Ectodermal cell (in vitro differentiated cells): ENCODE data around the gene MYH6.
"Not testable (repeated sequence)": the region's sequence is repeated elsewhere in the genome, so short reads cannot be mapped to it uniquely, and the experiment has no call there.

Source experiments
- H3K27ac ChIP-seq: 2 replicates; pipeline ENCODE4 v1.7.0; 2013; ENCODE audit warnings: mild to moderate bottlenecking, low read depth, low read length; ENCODE audit not compliant: insufficient read depth, poor library complexity, severe bottlenecking
- H3K27me3 ChIP-seq: 2 replicates; pipeline ENCODE4 v1.7.0; 2013; ENCODE audit warnings: mild to moderate bottlenecking, low read length; ENCODE audit not compliant: insufficient read depth, control insufficient read depth, poor library complexity, severe bottlenecking
- H3K36me3 ChIP-seq: one replicate; pipeline ENCODE4 v1.7.0; 2013; ENCODE audit warnings: low read length; ENCODE audit not compliant: control insufficient read depth, insufficient read depth
- H3K4me1 ChIP-seq: one replicate; pipeline ENCODE4 v1.7.0; 2013; ENCODE audit warnings: low read length; ENCODE audit not compliant: control insufficient read depth, insufficient read depth
- H3K4me3 ChIP-seq: 2 replicates; pipeline ENCODE4 v1.7.0; 2013; ENCODE audit warnings: low read depth, low read length, control low read depth; ENCODE audit not compliant: insufficient read depth
- H3K9me3 ChIP-seq: 2 replicates; pipeline ENCODE4 v1.7.0; 2013; ENCODE audit warnings: mild to moderate bottlenecking, low read length, moderate library complexity; ENCODE audit not compliant: control insufficient read depth
- WGBS, 2 experiments: methylation state at CpG; one replicate each; pipeline ENCODE4 v1.1.7; 2013; ENCODE audit warnings: missing lambda C conversion rate in 2 of 2; 5-methylcytosine and 5-hydroxymethylcytosine counted together

The MYH6 gene

DNA sequence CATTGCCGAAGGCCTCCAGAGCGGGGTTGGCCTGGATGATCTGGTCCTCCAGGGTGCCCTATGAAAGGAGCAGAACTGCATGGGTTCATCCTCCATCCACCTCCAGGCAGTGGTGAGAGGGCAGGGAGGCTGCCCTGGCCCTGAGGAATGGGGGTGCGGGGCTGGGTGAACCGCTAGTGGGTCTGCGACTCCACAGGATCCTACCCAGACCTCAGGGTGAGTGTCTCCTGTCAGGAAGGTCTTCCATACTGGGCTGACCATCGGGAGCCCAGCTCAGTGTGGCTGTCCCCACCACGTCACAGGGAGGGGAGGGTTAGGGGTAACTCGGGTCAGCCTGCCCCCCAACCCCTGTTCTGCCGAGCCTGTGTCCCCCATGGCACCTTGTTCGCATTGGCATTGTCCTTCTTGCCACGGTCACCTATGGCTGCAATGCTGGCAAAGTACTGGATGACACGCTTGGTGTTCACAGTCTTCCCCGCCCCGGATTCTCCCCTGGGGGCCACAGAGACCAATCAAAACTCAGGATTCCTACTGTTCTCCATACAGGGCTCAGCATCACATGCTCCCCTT is 3.7 kb downstream of the MYH6 start:
- Histone ChIP-seq H3K36me3 (no peaks in the 10 kb centered on the region), H3K4me1 (no peaks in the 10 kb centered on the region), H3K4me3 (no peak overlapping the region), H3K9me3 (no peaks in the 10 kb centered on the region), H3K27ac (no peak overlapping the region), H3K27me3 (no peaks in the 10 kb centered on the region)
- WGBS, 2 experiments: 89 to 91% methylated on average over 14 of the region's 14 CpGs

GRCh38 chr14:23403908-23404307 is 4.2 kb downstream of the MYH6 start:
- Histone ChIP-seq H3K4me3 (no peak overlapping the region), H3K4me1 (no peaks in the 10 kb centered on the region), H3K36me3 (no peaks in the 10 kb centered on the region), H3K27me3 (no peaks in the 10 kb centered on the region), H3K9me3 (no peaks in the 10 kb centered on the region), H3K27ac (no peak overlapping the region)
- WGBS, 2 experiments: 86 to 88% methylated on average over 4 of the region's 4 CpGs

DNA sequence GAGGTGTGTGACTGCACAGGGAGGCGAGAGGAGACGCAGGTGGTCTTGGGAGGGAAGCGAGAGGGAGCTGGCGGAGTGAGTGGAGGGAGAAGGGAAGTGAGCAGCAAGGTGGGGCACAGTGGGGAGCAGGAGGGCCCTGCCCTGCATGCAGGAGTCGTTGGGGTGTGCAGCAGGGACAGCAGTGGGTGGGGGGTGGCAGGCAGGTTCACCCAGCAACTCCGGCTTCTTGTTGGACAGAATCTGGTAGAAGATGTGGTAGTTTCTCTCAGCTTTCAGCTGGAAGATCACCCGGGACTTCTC is 5.0 kb downstream of the MYH6 start:
- no peaks in the 10 kb centered on the region for H3K36me3 ChIP-seq
- no peaks in the 10 kb centered on the region for H3K27me3 ChIP-seq
- H3K9me3 ChIP-seq: no peaks in the 10 kb centered on the region
- no peaks in the 10 kb centered on the region for H3K4me1 ChIP-seq
- no peak overlapping the region for H3K4me3 ChIP-seq
- no peak overlapping the region for H3K27ac ChIP-seq
- 79 to 83% methylated on average over 7 of the region's 7 CpGs for WGBS, 2 experiments

DNA sequence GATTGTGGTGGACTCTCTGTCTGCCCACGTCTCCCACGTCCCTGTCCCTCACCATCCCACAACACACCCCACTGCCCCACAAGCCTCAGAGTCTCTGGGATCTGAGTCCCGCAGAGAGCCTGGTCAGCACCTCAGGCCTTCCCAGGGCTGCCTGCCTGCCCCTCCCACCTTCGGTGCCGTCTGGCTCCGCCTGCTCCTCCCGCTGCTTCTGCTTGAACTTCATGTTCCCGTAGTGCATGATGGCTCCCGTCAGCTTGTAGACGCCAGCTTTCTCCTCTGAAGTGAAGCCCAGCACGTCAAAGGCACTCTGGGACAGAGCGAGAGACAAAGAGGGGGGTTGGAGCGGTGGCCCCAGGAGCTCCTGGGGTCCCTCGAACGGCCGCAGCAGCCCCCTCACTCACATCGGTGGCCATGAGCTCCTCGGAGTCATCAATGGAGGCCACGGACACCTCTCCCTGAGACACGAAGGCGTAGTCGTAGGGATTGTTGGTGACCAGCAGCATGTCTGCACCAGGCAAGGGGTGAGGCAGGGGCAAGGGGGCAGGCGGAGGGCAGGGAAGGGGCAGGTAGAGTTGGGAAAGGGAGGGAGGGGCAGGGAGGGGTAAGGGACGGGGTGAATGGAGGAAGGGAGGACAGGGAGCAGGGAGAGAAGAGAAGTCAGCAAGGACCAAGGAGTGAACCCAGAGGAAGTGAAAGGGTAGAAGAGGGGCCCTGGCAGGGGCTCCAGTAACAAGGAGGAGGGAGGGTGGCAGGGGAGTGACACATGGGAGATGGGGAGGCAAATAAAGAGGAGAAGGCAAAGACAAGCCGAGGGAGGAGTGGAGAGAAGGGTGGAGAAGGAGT is 5.6 kb downstream of the MYH6 start:
- no peak overlapping the region for H3K4me3 ChIP-seq
- H3K36me3 ChIP-seq: no peaks in the 10 kb centered on the region
- H3K27me3 ChIP-seq: no peaks in the 10 kb centered on the region
- WGBS, 2 experiments: 79 to 83% methylated on average over 25 of the region's 25 CpGs
- no peaks in the 10 kb centered on the region for H3K9me3 ChIP-seq
- no peak overlapping the region for H3K27ac ChIP-seq
- H3K4me1 ChIP-seq: no peaks in the 10 kb centered on the region

DNA sequence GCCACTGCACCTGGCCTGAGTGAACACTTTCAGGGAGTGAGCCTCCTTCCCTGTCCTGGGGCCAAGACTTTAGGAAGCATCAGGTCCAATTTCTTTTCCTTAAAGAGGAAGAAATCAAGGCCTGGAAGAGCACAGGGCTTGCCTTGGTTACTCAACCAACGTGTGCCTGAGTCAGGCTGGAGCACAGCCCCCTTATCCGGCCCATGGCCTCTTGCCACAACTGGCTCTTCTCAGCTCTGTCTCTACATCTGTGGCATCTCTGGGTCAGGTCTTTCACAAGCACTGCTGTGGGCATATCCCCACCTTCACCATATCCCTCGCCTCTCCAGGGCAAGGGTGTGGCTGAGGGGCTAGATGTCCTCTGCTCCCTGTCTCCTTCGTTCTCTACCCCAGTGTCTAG is 6.8 kb downstream of the MYH6 start:
- WGBS, 2 experiments: 88 to 96% methylated on average over 4 of the region's 4 CpGs
- no peaks in the 10 kb centered on the region for H3K4me1 ChIP-seq
- H3K27ac ChIP-seq: no peak overlapping the region
- no peaks in the 10 kb centered on the region for H3K27me3 ChIP-seq
- H3K4me3 ChIP-seq: no peak overlapping the region
- H3K36me3 ChIP-seq: no peaks in the 10 kb centered on the region
- H3K9me3 ChIP-seq: no peaks in the 10 kb centered on the region

DNA sequence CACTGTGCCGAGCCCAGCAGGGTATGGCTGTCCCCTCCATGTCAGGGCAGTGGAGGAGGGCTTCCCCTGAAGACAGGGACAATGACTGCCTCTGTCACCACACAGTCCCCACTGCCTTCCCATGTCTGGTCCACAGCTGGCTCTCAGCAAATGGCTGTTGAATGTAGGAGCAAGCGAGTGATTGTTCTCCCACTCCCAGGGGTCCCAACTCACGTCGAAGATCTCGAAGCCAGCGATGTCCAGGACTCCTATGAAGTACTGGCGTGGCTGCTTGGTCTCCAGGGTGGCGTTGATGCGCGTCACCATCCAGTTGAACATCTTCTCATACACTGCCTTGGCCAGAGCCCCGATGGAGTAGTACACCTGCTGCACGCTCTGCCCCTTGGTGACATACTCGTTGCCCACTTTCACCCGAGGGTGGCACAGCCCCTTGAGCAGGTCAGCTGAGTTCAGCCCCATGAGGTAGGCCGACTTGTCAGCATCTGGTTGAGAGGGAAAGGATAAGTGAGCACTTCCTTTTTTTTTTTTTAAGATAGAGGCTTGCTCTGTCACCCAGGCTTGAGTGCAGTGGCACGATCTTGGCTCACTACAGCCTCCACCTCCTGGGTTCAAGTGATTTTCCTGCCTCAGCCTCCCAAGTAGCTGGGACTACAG is 7.5 kb downstream of the MYH6 start:
- not testable (repeated sequence) for H3K27me3 ChIP-seq, H3K9me3 ChIP-seq, H3K36me3 ChIP-seq, H3K4me1 ChIP-seq, H3K27ac ChIP-seq, H3K4me3 ChIP-seq
- WGBS, 2 experiments: 93 to 94% methylated on average over 16 of the region's 16 CpGs

DNA sequence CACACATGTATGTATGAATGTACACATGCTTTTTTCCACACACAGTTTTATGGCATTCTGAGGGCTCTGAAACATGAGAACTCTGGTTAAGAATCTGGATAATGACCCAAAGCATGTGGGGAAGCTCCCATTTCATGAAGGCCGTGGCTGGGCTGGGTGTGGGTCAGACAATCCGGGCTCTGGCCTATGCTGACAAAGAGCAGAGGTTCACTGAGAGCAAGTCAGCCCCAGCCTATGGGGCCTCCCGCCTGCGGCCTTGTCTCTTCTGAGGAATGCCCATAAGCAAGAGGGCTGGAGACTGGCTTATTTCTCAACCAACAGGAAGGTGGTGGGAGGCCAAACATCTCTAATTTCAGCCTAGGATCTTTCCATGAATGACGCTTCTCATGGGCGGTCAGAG is 8.5 kb downstream of the MYH6 start:
- H3K27me3 ChIP-seq: no peaks in the 10 kb centered on the region
- no peak overlapping the region for H3K4me3 ChIP-seq
- H3K36me3 ChIP-seq: no peaks in the 10 kb centered on the region
- no peak overlapping the region for H3K27ac ChIP-seq
- H3K4me1 ChIP-seq: no peaks in the 10 kb centered on the region
- H3K9me3 ChIP-seq: no peaks in the 10 kb centered on the region
- WGBS, 2 experiments: 89 to 93% methylated on average over 6 of the region's 6 CpGs

DNA sequence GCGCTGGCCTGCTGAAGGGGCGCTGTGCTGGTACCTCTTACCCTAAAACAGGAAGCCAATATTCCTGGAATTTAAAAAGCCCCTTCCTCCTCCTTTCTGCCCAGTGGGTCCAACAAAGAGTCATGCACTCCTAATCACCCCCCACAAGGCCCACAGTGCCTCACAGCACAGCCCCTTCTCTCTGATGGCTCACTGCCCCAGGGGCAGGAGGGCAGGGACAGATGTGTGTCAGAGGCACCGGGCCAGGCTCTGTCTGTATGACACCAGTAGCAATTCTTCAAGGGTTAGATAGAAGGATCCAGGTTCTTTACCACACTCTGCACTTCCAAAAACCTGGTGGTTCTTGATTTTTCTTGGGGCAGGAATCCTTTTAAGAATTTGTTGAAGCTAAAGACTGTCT is 8.9 kb downstream of the MYH6 start:
- Histone ChIP-seq H3K4me1 (no peaks in the 10 kb centered on the region), H3K27ac (no peak overlapping the region), H3K4me3 (no peak overlapping the region), H3K9me3 (no peaks in the 10 kb centered on the region), H3K27me3 (no peaks in the 10 kb centered on the region), H3K36me3 (no peaks in the 10 kb centered on the region)
- 91 to 92% methylated on average over 3 of the region's 3 CpGs for WGBS, 2 experiments

GRCh38 chr14:23398348-23398747 is 9.7 kb downstream of the MYH6 start:
- WGBS, 2 experiments: 91 to 95% methylated on average over 4 of the region's 4 CpGs
- H3K27me3 ChIP-seq: no peaks in the 10 kb centered on the region
- no peak overlapping the region for H3K27ac ChIP-seq
- H3K9me3 ChIP-seq: no peaks in the 10 kb centered on the region
- H3K4me1 ChIP-seq: no peaks in the 10 kb centered on the region
- no peak overlapping the region for H3K4me3 ChIP-seq
- H3K36me3 ChIP-seq: no peaks in the 10 kb centered on the region

- Histone ChIP-seq H3K4me3 (no peak overlapping the region), H3K27me3 (no peaks in the 10 kb centered on the region), H3K4me1 (no peaks in the 10 kb centered on the region), H3K27ac (no peak overlapping the region), H3K9me3 (no peaks in the 10 kb centered on the region), H3K36me3 (no peaks in the 10 kb centered on the region)
- WGBS, 2 experiments: 92 to 94% methylated on average over 10 of the region's 10 CpGs
Observed at GRCh38 chr14:23396781-23397407, 11.2 kb downstream of the MYH6 start.
